ENCODE data around the gene KLHL29.

DNA sequence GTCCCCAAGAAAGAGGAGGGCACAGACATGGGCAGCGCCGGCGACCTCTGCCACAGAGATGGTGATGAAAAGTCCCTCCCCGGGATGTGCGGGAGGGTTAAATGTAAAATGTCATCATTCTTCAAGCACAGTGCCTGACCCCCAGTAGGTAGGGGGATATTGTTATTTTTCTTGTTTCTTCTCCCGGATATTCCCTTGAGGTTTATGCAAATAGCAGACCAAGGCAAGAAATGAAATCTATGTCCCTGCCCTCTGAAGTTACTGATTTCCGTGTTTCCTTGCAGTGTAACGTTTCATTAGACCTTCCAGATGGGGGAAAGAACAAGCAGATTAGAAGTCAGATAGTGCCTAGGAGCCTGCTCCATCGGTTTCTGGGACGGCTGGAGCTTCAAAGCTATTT is 158.3 kb downstream of the KLHL29 start:
- TF ChIP-seq POLR2A (IDR thresholded peaks at IDR 0.05) (no peak), POLR2AphosphoS5 (IDR thresholded peaks at IDR 0.05) (no peak)
- TF ChIP-seq, protein P1, sequence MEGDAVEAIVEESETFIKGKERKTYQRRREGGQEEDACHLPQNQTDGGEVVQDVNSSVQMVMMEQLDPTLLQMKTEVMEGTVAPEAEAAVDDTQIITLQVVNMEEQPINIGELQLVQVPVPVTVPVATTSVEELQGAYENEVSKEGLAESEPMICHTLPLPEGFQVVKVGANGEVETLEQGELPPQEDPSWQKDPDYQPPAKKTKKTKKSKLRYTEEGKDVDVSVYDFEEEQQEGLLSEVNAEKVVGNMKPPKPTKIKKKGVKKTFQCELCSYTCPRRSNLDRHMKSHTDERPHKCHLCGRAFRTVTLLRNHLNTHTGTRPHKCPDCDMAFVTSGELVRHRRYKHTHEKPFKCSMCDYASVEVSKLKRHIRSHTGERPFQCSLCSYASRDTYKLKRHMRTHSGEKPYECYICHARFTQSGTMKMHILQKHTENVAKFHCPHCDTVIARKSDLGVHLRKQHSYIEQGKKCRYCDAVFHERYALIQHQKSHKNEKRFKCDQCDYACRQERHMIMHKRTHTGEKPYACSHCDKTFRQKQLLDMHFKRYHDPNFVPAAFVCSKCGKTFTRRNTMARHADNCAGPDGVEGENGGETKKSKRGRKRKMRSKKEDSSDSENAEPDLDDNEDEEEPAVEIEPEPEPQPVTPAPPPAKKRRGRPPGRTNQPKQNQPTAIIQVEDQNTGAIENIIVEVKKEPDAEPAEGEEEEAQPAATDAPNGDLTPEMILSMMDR (IDR thresholded peaks at IDR 0.05 in 8 of 11, conservative IDR thresholded peaks at IDR 0.05 in 3 of 11) = no peak
